Ammon's horn (tissue), 1 donor: ENCODE data around the gene RPS6KA5.

ENCODE experiments used
- DNase-seq: peaks from one replicate; pipeline ENCODE4 v3.0.0-alpha.2; 2016; ENCODE audit warnings: low spot score

The RPS6KA5 gene

GRCh38 chr14:90808759-90809529, 251.5 kb downstream of the RPS6KA5 start:
- DNase-seq = no peak

- DNase-seq = no peak
Measured at GRCh38 chr14:90807060-90807459, 253.4 kb downstream of the RPS6KA5 start.

GRCh38 chr14:90805662-90806540, 254.5 kb downstream of the RPS6KA5 start:
- DNase-seq = peak; percentile 72

DNA sequence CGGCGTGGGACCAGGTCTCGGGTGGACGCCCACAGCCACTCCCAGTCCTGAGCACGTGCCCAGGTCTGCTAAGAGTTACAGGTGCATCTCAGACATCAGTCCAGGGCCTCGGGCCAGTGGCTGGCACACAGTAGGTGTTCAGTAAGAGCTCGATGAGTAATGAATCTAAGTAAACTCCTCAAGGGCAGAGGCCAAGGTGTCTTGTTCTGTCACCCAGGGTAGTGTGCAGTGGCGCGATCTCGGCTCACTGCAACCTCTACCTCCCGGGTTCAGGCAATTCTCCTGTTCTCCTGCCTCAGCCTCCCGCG, 255.4 kb downstream of the RPS6KA5 start:
- DNase-seq = no peak

DNA sequence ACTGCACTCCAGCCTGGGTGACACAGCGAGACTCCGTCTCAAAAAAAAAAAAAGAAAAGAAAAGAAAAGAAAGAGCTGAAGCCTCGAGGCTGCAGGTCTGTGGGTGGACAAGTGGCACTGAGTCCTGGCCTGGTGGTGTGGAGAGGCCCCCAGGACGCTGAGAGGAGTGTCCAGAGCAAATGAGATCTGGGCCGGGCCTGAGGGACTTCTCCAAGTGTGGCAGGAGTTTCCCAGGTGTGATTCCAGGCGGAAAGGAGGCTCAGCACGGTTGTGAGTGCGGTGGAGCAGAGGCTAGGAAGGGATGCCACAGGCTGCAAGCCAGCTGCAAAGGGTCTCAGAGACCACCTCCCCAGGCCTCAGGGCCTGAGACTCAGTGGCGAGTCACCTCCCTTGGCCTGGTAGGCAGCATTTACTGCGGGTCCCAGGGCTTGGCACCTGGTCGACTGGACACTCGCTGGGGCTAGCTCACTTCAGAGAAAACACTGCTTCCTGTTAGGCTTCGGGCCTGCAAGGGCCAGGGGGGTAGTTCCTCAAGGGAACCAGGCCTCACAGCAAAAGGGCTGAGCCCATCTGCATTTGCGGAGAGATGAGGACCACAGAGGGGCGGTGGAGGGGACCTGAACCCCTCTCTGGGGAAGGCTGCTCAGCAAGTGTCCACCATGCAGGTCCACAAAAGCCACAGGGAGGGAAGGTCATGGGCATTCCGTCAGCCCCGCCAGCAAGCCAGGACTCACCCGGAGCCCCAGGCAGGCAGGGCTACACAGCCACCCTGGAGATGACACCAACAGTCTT, 256.0 kb downstream of the RPS6KA5 start:
- no peak for DNase-seq

DNA sequence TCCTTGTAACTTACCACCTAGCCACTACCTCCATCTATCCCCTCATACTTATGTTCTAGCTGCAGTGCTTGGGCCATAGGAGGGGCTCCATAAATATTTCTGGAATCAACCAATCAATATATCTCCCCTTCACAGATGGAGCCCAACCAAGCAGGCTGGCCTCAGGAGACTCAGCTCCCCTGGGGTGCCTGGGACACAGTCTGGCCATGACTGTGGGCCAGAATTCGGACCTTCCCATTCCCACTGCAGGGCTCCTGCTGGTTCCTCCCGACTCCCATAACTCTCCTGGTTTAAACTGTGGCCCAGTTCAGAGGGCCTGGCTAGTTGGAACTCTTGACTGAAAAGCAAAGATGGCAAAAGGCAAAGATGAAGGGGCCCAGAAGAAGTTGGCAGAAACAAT, 257.2 kb downstream of the RPS6KA5 start:
- DNase-seq = no peak

GRCh38 chr14:90799420-90799819, 261.0 kb downstream of the RPS6KA5 start:
- no peak for DNase-seq

DNA sequence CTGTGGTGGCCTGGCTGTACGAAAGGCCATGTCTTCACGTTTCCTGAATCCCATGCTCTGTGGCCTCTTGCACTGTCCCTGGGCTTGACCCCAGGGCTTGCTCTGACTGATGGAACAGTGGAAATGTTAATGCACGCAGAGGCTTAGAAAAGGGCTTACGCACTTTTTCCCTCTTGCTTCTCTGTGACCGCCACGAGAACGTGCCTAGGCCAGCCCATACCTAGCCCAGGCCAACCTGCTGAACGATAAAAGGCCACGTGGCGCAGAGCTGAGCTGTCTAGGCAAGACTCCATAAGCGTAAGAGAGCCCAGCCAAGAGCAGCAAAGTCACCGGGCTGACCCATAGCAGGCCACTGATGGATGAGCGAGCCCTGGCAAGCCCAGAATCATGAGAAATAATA, 262.5 kb downstream of the RPS6KA5 start:
- no peak for DNase-seq
